CD14-positive monocyte (primary cell): ENCODE data around the gene ASB9. TPM values are rescaled to one million over a fixed set of nuclear protein-coding genes. Genes with fewer than 3 reads are reported as not detected.

ENCODE experiments used
- DNase-seq, 3 donors: peaks; one replicate each; pipeline ENCODE4 v3.0.0-alpha.2; 2011 to 2022
- H2AFZ ChIP-seq: 2 replicates; pipeline ENCODE4 v1.6.0; 2012; ENCODE audit warnings: mild to moderate bottlenecking, low read depth, low read length, inconsistent platforms; ENCODE audit not compliant: insufficient read depth, poor library complexity, severe bottlenecking
- H3K27ac ChIP-seq, 2 donors: 1 replicate in 1 of 2; 2 replicates in 1 of 2; pipeline ENCODE4 v1.5.1; 2012 to 2013; ENCODE audit warnings: low read length in 2 of 2, control low read depth in 1 of 2, inconsistent platforms in 1 of 2, low read depth in 1 of 2, mild to moderate bottlenecking in 1 of 2
- H3K27me3 ChIP-seq, 2 donors: one replicate each; pipeline versions ENCODE4 v1.6.0 to v1.6.1; 2011 to 2013; ENCODE audit warnings: low read length in 2 of 2; ENCODE audit not compliant: control insufficient read depth in 2 of 2, insufficient read depth in 2 of 2
- H3K36me3 ChIP-seq, 2 donors: replicated peaks in 1 of 2; 1 replicate in 1 of 2; 2 replicates in 1 of 2; pipeline versions ENCODE4 v1.5.1 to v1.6.1; 2012 to 2013; ENCODE audit warnings: low read length in 2 of 2, control low read depth in 1 of 2, inconsistent platforms in 1 of 2, mild to moderate bottlenecking in 1 of 2; ENCODE audit not compliant: insufficient read depth in 2 of 2, control insufficient read depth in 1 of 2
- H3K4me1 ChIP-seq, 2 donors: 1 replicate in 1 of 2; 2 replicates in 1 of 2; pipeline versions ENCODE4 v1.5.1 to v1.6.1; 2012 to 2013; ENCODE audit warnings: low read length in 2 of 2, control low read depth in 1 of 2, inconsistent platforms in 1 of 2, mild to moderate bottlenecking in 1 of 2, moderate library complexity in 1 of 2; ENCODE audit not compliant: insufficient read depth in 2 of 2, control insufficient read depth in 1 of 2
- H3K4me2 ChIP-seq: replicated peaks from 2 replicates; pipeline ENCODE3; 2012; ENCODE audit warnings: low read length, moderate library complexity, mild to moderate bottlenecking; ENCODE audit not compliant: poor library complexity, severe bottlenecking; ENCODE audit errors: extremely low read depth
- H3K4me3 ChIP-seq, 3 experiments: fragments of 200-600 bp in 1 of 3; sonication (generic) in 1 of 3; replicated peaks in 1 of 3; 1 replicate in 2 of 3; 2 replicates in 1 of 3; pipeline ENCODE4 v1.5.1; 2011 to 2013; ENCODE audit warnings: low read length in 3 of 3, mild to moderate bottlenecking in 3 of 3, control low read depth in 2 of 3, low read depth in 2 of 3, inconsistent platforms in 1 of 3, moderate library complexity in 1 of 3
- H3K79me2 ChIP-seq: 2 replicates; pipeline ENCODE4 v1.6.0; 2012; ENCODE audit warnings: mild to moderate bottlenecking, control low read depth, inconsistent platforms, low read length, moderate library complexity; ENCODE audit not compliant: insufficient read depth
- H3K9ac ChIP-seq: 2 replicates; pipeline ENCODE4 v1.6.0; 2017; ENCODE audit warnings: low read length, mild to moderate bottlenecking; ENCODE audit not compliant: insufficient read depth, poor library complexity, severe bottlenecking
- H3K9me3 ChIP-seq, 2 donors: replicated peaks in 1 of 2; 1 replicate in 1 of 2; 2 replicates in 1 of 2; pipeline versions ENCODE4 v1.5.1 to v1.6.1; 2012 to 2013; ENCODE audit warnings: low read length in 2 of 2, control low read depth in 1 of 2; ENCODE audit not compliant: control insufficient read depth in 1 of 2, insufficient read depth in 1 of 2
- H4K20me1 ChIP-seq: 2 replicates; pipeline ENCODE4 v1.6.0; 2012; ENCODE audit warnings: mild to moderate bottlenecking, low read length, control low read depth, moderate library complexity; ENCODE audit not compliant: insufficient read depth
- H3K27ac Mint-ChIP-seq, 7 donors: one replicate each; pipeline ENCODE4 v1.8.0; 2020; ENCODE audit warnings: mild to moderate bottlenecking in 7 of 7, mixed read lengths in 7 of 7, moderate library complexity in 6 of 7, inconsistent platforms in 2 of 7
- H3K27me3 Mint-ChIP-seq, 3 donors: one replicate each; pipeline ENCODE4 v1.8.0; 2021 to 2022; ENCODE audit warnings: low read depth in 3 of 3, mild to moderate bottlenecking in 3 of 3, mixed read lengths in 3 of 3, moderate library complexity in 3 of 3, inconsistent platforms in 1 of 3
- H3K36me3 Mint-ChIP-seq, 2 donors: one replicate each; pipeline ENCODE4 v1.8.0; 2020; ENCODE audit warnings: mixed read lengths in 2 of 2, inconsistent platforms in 1 of 2, mild to moderate bottlenecking in 1 of 2
- H3K4me1 Mint-ChIP-seq: one replicate; pipeline ENCODE4 v1.8.0; 2020; ENCODE audit warnings: mild to moderate bottlenecking, mixed read lengths
- H3K4me3 Mint-ChIP-seq, 2 donors: one replicate each; pipeline ENCODE4 v1.8.0; 2020; ENCODE audit warnings: mild to moderate bottlenecking in 2 of 2, mixed read lengths in 2 of 2, moderate library complexity in 1 of 2
- H3K9me3 Mint-ChIP-seq, 7 donors: one replicate each; pipeline ENCODE4 v1.8.0; 2020 to 2022; ENCODE audit warnings: mixed read lengths in 7 of 7, mild to moderate bottlenecking in 6 of 7, moderate library complexity in 6 of 7, inconsistent platforms in 2 of 7
- CTCF ChIP-seq: fragments of 200-600 bp; IDR thresholded peaks from one replicate; pipeline ENCODE4 v1.8.0; 2022; ENCODE audit warnings: antibody characterized with exemption, mild to moderate bottlenecking
- WGBS: methylation state at CpG from one replicate; pipeline ENCODE4 v1.1.5; 2013; ENCODE audit warnings: missing lambda C conversion rate; ENCODE audit not compliant: insufficient coverage; 5-methylcytosine and 5-hydroxymethylcytosine counted together
- intact Hi-C, 2 donors: fragments of 100-400 bp; cut with micrococcal nuclease; formaldehyde crosslinking; loops; one replicate each; pipeline versions ENCODE4 v1.15.0 to v1.15.1; 2023
- polyA plus RNA-seq, 3 donors: library from polyadenylated mRNA; depleted of rRNA in 1 of 3; unstranded in 2 of 3; stranded (reverse) in 1 of 3; fragments of 300-500 nt in 2 of 3; fragments of >200 nt in 1 of 3; fragmentation: Illumina TruSeq in 2 of 3; gene quantifications; 1 replicate in 2 of 3; 2 replicates in 1 of 3; pipeline ENCODE4 v1.2.3, GENCODE V29; 2012 to 2021

Gene ASB9
- polyA plus RNA-seq, 3 donors, result 0.24 to 1.4 (median 0.63) TPM

- H3K4me1 Mint-ChIP-seq, result peaks cover 9% of the 10 kb centered on the region
- Histone ChIP-seq H3K4me2 (no peak overlapping the region), H3K27me3 (peaks cover 0 to 5% of the 10 kb centered on the region in 2 donors), H3K79me2 (no peaks in the 10 kb centered on the region), H3K9me3 (no peaks in the 10 kb centered on the region), H2AFZ (no peak overlapping the region), H3K27ac (no peak overlapping the region), H3K9ac (no peak overlapping the region), H4K20me1 (no peaks in the 10 kb centered on the region), H3K36me3 (no peaks in the 10 kb centered on the region), H3K4me1 (peaks cover 8 to 9% of the 10 kb centered on the region in 2 donors), H3K4me3 (no peak overlapping the region)
- H3K36me3 Mint-ChIP-seq, result no peaks in the 10 kb centered on the region
- TF ChIP-seq CTCF, result no peak
- no CpG with 5 or more reads among the region's 2 CpGs for WGBS
- no peak for DNase-seq
- peaks cover 0 to 1% (median 0%) of the 10 kb centered on the region in 7 donors for H3K9me3 Mint-ChIP-seq
- no peak overlapping the region for H3K27ac Mint-ChIP-seq
- intact Hi-C loops, result no loop called here
- peaks cover 0 to 13% (median 0%) of the 10 kb centered on the region in 3 donors for H3K27me3 Mint-ChIP-seq
- no peak overlapping the region for H3K4me3 Mint-ChIP-seq
Observed at GRCh38 chrX:15293451-15293850, 23.6 kb upstream of the ASB9 start.

DNA sequence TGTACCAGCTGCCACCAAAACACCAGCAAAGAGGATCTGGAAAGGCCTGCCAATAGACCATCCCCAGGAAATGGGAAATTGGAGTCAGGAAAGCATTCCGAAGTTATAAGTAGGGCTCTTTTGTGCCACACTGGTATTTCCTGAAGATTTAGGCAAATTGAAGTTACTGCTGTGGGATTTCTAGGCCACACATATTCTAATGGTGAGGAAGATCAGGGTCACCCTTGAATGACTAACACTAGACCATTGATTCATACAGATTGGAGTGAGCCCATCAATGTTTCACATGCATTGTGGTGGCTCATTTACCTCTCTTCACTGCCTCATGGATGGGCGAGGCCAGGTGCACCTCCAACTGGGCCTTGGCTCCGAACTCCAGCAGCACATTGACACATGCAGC is 23.0 kb upstream of the ASB9 start:
- intact Hi-C loops, result no loop called here
- no CpG with 5 or more reads among the region's 3 CpGs for WGBS
- Histone ChIP-seq H3K27me3 (peaks cover 0 to 5% of the 10 kb centered on the region in 2 donors), H3K4me2 (no peak overlapping the region), H3K79me2 (no peaks in the 10 kb centered on the region), H3K9me3 (no peaks in the 10 kb centered on the region), H3K4me3 (no peak overlapping the region), H4K20me1 (no peaks in the 10 kb centered on the region), H3K4me1 (peaks cover 2 to 3% of the 10 kb centered on the region in 2 donors), H3K36me3 (no peaks in the 10 kb centered on the region), H3K27ac (no peak overlapping the region), H2AFZ (no peak overlapping the region), H3K9ac (no peak overlapping the region)
- H3K4me1 Mint-ChIP-seq, result peaks cover 3% of the 10 kb centered on the region
- peaks cover 0 to 1% (median 0%) of the 10 kb centered on the region in 7 donors for H3K9me3 Mint-ChIP-seq
- H3K27me3 Mint-ChIP-seq, result peaks cover 0 to 14% (median 0%) of the 10 kb centered on the region in 3 donors
- no peak overlapping the region for H3K4me3 Mint-ChIP-seq
- no peak for DNase-seq
- no peaks in the 10 kb centered on the region for H3K36me3 Mint-ChIP-seq
- H3K27ac Mint-ChIP-seq, result no peak overlapping the region
- no peak for TF ChIP-seq CTCF
